IPS DF 4.7 (cell line): ENCODE measurements around the gene MAP3K8.
"Not testable (repeated sequence)": the region's sequence is repeated elsewhere in the genome, so short reads cannot be mapped to it uniquely, and the experiment has no call there.

Experiments used
- DNase-seq: peaks from one replicate; pipeline ENCODE4 v3.0.0-alpha.2; 2013; ENCODE audit warnings: low spot score; ENCODE audit errors: extremely low read depth

Gene MAP3K8

DNA sequence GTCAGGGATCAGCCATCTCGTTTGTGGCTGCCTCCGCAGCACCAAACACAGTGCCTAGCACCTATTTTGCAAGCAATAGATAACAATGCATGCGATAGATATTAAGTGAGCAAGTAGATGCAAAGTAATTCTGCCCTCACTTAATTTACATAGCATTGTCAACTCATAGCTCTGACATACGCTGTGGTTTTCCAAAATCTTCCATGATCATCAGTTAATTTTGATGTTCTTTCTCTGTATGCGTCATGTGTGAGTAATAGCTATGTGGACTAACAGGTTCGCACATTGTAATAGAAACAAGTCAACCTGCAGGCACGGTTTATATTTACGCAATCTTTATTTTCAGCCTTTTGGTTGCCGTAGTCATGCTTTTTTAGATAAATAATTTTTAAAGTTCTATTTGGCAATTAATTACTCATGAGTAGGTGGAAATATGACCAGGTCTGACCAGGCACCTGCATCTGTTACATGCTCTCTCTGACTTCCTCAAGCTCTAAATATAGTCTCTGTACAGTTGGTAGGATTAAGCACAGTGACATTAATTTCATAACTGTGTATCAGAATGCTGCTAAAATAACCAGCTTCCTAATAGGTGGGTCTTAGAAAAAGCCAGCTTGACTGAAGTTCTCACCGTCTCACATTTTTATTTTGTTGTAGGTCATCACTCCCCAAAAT, 13.3 kb downstream of the MAP3K8 start:
- no peak for DNase-seq

DNA sequence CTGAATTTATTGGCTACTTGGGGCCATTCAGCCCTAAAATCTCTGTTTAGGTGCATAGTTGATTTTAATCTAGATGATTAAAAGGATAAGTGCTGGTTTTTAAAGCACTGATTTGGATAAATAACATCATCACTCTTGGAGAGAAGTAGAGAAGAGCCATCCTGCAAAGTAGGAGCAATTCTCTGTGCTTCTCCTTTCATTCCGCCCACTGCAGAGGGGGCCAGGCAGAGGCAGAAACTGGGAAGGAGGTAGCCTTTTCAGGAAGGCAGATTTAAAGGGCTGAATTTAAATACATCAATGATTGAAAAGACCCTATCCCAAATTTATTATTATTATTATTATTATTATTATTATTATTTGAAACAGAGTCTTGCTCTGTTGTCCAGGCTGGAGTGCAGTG, 14.1 kb downstream of the MAP3K8 start:
- no peak for DNase-seq

DNA sequence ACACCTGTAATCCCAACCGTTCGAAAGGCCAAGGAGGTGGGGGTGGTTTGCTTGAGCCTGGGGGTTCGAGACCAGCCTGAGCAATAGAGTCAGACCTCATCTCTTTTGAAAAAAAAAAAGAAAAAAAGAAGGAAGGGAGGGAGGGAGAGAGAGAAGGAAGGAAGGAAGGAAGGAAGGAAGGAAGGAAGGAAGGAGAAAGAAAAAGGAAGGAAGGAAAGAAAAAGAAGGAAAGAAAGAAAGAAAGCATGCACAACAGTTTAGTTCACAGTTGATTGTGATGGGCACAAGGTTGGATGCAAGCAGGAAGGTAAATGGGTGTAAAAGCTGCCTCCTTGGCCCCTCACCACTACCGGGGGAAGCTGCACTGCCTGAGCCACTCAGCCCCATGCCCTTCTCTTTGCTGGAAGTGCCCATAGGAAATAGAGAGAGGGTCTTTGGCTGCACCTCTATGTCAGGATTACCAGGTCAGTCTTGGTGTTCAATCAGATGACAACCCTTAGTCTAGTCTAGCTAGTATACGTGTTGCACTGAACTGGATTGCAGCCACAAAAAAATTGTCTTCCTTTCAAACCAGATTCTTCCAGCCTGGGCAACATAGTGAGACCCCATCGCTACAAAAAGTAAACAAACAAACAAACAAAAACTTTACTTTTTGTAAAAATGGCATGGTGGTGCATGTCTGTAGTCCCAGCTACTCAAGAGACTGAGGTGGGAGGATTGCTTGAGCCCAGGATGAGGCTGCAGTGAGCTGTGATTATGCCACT, 20.0 kb downstream of the MAP3K8 start:
- no peak for DNase-seq

DNA sequence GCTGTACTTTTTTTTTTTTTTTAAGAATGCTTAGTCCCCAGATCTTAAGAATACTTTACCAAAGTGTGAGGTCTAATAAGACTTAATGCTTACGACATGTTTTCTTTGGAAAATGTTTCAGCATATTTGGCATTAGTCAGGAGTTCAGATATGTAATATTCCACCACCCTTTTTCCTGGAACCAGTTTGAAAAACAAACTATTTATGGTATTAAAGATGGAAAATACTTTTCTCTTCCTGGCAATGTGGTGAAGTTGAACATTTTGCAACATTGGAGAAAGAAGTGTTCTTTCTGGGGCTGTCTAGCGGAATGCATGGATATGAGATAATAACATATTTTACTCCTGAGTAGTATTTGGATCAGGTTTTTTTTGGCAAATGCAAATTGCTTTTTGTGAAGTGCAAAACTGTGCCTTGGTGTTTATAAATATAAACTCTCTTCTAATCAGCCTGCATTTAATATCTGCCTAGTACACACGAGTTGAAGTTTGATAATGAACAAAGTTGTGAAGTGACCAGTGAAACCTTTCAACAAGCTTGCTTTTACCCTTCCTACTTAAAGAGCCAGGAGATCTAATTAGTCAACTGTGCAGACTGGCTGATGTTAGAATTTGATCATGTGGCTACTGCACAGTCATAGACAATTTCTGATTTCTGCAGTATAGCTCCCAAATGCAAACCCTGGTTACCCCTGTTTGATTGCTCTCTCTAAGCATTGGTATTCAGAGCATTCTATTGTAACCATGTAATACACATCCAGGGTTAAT, 20.9 kb downstream of the MAP3K8 start:
- DNase-seq, result no peak

DNA sequence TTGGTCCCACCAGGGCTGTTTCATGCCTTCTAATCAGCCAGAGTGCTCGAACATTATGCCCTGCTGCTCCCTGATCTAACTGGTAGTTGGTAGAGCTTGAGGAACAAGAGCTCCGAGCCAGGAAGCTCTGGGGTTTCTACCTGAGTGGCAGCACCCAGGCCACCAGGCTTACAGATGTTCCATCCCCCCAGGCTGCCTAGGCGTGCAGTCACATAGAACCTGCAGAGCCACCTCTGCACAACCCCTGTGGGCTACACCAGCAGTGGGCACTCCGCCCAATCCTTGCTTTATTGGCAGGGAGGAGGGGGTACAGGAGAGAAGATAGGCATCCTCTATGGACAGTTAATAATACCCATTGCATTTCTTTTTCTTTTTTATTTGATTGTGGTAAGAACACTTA, 21.8 kb downstream of the MAP3K8 start:
- no peak for DNase-seq

DNA sequence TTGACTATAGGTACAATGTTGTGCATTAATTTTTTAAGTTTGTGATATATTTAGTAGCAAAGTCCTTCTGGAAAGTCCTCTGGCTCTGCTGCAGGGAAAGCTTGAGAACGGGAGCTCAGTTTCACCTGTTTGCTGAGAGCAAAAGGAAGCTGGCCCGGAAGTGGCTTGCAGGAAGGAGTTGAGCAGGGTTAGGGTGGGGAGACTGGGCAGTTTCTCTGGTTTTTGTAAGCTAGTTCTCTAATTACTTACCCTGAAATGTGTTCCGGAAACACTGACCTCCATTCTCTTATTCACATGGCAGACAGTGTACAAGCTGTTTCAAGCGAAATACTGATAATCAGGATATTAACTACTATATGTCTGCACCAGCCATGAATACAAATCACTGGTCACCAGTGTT, 22.3 kb downstream of the MAP3K8 start:
- DNase-seq, result no peak

DNA sequence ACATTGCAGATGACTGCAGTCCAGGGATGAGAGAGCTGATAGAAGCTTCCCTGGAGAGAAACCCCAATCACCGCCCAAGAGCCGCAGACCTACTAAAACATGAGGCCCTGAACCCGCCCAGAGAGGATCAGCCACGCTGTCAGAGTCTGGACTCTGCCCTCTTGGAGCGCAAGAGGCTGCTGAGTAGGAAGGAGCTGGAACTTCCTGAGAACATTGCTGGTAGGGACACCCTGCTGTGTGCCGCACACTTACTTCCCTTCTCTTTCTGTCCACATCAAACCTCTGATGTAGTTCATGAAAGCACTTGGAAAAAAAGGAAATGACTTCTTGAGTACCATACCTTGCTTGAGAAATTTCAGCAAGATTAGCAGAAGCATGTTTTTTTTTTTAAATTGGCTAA, 25.3 kb downstream of the MAP3K8 start:
- no peak for DNase-seq

DNA sequence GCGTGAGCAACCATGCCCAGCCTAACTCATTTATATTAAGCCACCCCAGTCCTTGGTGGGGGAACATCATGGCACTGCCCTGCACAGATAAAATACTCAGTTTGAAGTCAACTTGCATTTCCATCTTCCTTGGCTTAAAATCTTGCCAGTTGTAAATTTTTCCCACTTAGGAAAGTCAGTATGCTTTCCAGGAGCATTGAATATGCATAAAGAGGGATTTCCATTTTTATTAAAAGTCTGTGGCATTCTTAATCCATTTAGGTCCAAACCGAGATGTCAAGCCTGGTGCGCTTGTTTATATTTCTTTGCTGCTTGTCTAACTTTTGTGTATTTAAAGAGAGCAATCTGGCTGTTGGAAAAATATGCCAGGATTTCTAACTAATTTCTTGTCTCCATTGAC, 26.1 kb downstream of the MAP3K8 start:
- DNase-seq, result no peak

DNA sequence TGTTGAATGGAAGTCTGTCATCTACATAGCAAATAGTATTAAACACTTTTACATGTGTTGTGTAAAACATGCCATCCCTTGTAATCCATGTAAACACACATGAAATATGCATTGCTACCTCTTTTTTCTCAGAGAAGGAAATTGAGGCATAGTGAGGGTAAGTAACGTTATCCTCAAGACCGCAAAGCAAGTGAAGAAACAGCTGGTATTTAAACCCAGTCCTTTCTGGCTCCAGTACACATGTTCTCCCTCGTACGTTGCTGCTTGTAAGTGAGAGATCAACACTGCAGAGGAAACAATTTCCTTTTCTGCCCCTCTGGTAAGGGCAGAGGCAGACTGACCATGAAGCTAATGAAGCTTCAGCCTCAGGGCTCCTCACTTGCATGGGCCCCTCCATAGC, 28.5 kb downstream of the MAP3K8 start:
- DNase-seq, result no peak

DNA sequence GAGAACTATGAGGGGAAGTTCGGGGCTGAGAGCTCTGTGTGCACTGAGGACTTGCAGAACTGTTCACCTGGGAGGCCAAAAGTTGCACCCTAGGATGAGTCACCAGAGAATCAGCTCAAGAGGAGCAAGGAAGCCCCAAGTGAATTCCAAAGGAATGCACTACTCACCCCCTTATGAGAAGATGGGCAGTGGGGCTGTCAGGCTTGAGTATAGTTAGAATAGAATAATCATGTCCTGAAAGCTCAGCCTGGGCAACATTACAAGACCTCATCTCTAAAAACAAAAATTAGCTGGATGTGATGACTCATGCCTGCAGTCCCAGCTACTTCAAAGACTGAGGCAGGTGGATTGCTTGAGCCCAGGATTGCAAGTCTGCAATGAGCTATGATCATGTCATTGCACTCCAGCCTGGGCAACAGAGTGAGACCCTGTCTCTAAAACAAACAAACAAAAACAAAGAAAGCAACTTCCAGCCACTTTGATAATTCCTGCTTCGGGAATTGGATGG, 30.0 kb downstream of the MAP3K8 start:
- DNase-seq, result no peak

DNA sequence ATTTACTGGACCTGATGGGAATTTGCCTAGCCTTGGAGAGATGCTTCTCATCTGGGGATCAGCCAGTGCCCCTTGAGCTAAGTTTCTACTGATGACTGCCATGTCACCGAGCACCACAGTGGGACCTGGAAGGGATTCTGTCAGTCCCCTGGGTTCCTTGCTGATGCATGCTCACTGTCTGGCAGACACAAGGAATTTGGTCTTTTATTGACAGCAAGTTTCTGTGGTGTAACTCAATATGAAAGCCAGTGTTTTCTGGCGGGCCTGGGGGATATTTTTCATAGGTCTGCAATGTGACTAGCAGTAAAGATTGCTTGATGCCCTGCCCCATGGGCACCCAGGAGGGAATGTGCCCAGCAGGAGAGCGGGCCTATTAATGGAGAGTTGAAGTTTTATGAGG, 30.7 kb downstream of the MAP3K8 start:
- DNase-seq, result no peak

DNA sequence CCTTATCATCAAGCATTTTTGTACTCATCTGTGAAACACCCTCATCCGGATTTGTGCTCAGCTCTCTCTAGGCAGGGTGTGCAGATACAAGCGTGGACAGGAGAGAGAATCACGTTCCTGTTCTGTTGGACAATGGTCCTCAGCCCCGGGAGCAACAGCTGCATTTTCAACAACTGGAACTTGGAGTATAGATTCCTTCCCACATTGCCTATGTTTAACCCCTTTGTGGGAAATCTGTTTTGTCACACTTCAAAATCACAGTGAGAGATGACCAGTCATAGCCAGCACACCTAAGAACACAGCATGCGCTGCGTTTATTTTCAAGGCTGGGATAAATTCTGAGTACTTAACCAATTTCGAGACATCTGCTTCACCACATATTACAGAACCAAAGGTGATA, 32.5 kb downstream of the MAP3K8 start:
- no peak for DNase-seq

DNA sequence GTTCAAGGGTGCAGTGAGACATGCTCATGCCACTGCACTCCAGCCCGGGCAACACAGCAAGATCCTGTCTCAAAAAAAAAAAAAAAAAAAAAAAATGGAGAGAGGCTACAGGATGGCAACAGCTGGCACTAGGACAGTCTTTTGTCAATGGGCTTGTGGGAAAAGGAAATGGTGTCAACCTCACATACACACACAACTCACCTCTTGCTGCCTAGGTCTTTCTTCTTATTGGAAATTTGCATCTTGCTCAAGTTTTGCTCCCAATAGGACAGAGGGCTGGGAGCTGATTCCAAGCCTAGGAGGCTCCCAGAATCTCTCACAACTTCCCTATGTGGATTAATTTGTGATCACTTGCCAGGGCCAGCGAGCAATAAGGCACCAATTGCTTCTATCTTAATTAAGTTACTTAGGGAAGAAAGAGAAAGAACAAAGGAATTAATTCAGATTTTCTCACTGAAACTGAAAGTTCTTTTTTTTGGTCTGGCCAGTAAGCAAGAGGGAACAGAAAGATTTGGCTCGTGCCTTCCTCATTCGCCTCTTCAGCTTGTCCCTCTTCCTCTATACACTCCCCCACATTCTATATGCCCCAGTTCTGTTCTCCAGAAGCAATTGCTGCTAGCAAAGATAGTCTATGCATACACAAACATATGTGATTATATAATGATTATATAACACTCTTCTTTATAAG, 33.8 kb downstream of the MAP3K8 start:
- no peak for DNase-seq

DNA sequence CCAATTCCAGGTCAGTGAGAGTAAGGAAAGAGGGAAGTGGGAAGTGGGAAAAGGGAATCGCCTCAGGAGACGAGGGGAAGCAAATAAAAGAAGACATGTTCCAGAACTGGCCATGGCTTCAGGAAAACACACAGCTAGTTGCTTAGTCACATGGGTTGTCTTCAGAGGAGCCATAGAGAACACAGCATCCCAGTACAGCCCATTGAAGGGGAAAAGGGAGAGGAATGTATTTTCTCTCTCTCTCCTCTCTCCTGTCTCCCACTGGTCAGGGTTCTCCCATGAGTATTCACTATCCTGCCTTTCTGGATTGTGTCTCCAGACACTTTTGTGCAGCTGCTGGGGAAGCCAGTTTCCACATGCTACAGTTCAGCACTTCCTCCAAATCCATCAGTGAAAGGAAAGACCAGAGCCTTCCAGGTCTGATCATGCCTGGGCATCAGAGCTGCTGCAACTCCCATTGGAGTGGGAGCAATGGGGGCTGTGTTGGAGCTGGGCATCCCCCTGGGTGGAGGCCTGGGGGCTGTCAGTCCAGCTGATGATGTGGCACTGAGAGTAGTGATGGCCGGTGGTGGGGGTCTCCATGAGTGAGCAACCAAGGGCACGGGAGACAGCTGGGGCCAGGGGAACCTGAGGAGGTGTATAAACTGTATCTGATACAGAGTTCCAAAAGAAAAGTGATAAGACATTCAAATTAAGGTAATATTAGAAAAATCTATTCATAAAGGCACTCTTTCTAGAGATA, 38.6 kb downstream of the MAP3K8 start:
- no peak for DNase-seq

DNA sequence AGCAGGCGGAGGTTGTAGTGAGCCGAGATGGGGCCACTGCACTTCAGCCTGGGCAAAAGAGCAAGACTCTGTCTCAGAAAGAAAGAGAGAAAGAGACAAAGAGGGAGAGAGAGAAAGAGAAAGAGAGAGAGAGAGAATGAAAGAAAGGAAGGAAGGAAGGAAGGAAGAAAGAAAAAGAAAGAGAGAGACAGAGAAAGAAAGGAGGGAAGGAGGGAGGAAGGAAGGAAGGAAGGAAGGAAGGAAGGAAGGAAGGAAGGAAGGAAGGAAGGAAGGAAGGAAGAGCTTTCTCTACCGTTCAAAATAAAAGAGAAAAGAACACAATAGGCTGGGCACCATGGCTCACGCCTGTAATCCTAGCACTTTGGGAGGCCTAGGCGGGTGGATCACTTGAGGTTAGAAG, 41.5 kb downstream of the MAP3K8 start:
- not testable (repeated sequence) for DNase-seq

DNA sequence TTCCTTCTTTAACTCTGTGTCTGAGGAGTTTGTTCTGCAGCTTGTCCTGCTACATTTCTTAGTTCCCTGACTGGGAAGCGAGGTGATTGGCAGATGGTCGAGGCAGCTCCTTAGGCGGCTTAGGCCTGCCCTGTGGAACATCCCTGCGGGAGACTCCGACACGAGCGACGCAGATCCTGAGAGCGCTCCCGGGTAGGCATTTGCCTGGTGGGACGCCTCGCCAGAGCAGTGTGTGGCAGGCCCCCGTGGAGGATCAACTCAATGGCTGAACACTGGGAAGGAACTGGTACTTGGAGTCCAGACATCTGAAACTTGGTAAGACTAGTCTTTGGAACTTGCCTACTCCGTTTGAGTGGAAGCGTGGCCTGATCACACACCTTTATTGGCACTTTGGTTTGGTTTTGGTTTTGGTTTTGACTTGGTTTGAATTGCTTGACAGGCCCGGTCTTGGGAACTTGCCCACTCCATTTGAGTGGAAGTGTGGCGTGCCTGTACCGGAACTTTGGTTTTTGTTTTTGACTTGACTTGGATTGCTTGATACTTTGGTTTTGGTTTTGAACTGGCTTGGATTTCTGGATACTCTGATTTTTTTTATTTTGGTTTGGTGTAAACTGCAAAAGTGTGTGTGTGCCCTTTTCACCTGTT, 42.6 kb downstream of the MAP3K8 start:
- no peak for DNase-seq

DNA sequence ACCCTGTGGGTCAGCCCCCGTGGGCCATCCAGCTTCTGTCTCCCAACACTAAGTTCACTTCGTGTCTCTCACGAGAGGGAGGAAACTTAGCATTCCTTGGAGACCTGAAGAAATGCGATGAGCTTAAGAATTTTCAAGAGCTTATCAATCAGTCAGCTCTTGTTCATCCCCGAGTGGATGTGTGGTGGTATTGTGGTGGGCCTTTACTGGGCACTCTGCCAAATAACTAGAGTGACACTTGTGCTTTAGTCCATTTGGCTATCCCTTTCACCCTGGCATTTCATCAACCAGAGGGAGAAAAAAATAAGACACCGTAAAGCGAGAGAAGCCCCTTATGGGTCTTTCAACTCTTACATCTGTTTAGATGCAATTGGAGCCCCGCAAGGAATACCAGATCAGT, 45.5 kb downstream of the MAP3K8 start:
- not testable (repeated sequence) for DNase-seq

DNA sequence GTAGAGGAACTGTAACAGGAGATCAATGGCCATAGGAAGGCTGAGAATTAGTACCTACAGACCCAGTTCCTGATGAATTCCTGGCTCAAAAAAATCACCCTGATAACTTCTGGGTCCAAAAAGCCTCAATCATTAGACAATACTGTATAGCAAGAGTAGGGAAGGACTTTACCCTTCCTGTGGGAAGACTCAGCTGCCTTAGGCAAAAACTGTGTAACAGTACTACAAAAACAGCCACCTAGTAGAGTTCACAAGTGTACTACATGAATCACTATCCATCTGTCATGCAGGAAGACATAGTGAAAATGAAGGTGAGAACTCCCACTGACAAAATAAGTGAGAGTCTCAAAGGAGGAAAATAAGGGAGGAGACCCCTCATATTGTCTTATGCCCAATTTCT, 47.6 kb downstream of the MAP3K8 start:
- DNase-seq, result no peak

DNA sequence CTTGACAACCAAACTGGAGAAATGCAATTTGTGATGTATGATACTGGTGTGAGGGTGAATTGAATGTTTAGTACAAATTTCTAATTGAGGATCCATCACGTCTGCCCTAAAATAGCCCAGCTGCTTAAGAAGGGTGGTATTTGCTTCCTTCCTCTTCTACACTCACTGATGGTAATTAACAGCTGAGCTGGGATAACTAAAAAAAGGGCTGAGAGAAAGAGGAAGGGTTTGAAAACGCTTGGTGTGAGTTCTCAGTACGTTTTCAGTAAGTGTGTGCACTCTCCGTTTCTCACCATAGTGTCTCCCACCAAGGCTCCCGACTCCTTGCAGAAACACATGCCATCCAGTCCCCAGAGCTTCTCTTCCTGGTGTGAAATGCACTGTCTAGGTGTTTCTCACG, 54.3 kb downstream of the MAP3K8 start:
- no peak for DNase-seq

DNA sequence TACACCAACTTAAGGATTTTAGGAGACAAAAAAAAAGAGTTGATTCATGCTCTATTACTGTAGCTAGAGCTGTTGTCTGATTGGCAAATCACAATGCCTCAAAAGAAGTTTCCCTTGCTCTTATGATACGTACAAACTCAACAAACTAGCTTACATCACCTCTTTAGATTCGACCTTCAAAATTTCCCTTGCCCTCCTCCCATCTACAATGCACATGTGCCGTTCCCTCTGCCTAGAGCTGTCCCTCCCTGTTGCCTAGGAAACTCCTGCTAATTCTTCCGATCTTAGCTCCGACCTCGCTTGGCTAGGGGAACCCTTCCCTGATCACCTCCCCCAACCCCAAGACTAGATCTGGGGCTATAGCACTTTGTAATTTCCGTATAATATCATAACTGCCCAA, 55.4 kb downstream of the MAP3K8 start:
- DNase-seq, result no peak
